NCI-H146 (cell line): ENCODE results near the gene ANGPTL4.
"Not testable (repeated sequence)": the region's sequence is repeated elsewhere in the genome, so short reads cannot be mapped to it uniquely, and the experiment has no call there.

Experiments used
- DNase-seq: peaks from one replicate; lab custom pipeline; 2025; lab: John Stamatoyannopoulos, UW

ANGPTL4 gene

GRCh38 chr19:8334458-8335342 is 29.3 kb upstream of the ANGPTL4 start:
- DNase-seq = peak; percentile 80

GRCh38 chr19:8335343-8336071 is 28.4 kb upstream of the ANGPTL4 start:
- peak; percentile 49 for DNase-seq

GRCh38 chr19:8336072-8336569 is 27.8 kb upstream of the ANGPTL4 start:
- DNase-seq = peak; percentile 27

GRCh38 chr19:8336660-8337059 is 27.3 kb upstream of the ANGPTL4 start:
- DNase-seq = no peak

- DNase-seq = no peak
These were observed 26.2 kb upstream of the ANGPTL4 start for GRCh38 chr19:8337728-8338127.

GRCh38 chr19:8338835-8339234 is 25.1 kb upstream of the ANGPTL4 start:
- no peak for DNase-seq

GRCh38 chr19:8340341-8341096 is 23.4 kb upstream of the ANGPTL4 start:
- no peak for DNase-seq

GRCh38 chr19:8341504-8341903 is 22.5 kb upstream of the ANGPTL4 start:
- not testable (repeated sequence) for DNase-seq

GRCh38 chr19:8342316-8342683 is 21.7 kb upstream of the ANGPTL4 start:
- DNase-seq = no peak

- peak; percentile 89 for DNase-seq
These were observed 21.1 kb upstream of the ANGPTL4 start, which contains the start of gene KANK3 for GRCh38 chr19:8342684-8343482. TSS of gene KANK3 (minus strand) at chr19:8343262. CDS start at chr19:8337828, 5,434 bp downstream.

GRCh38 chr19:8343483-8343844 is 20.5 kb upstream of the ANGPTL4 start:
- DNase-seq = no peak

- DNase-seq = not testable (repeated sequence)
These were observed 14.2 kb upstream of the ANGPTL4 start for GRCh38 chr19:8349629-8350372.

GRCh38 chr19:8352134-8352827 is 11.7 kb upstream of the ANGPTL4 start:
- DNase-seq = no peak

GRCh38 chr19:8352845-8353244 is 11.1 kb upstream of the ANGPTL4 start:
- DNase-seq = not testable (repeated sequence)

- DNase-seq = no peak
These were observed 8.1 kb upstream of the ANGPTL4 start for GRCh38 chr19:8355631-8356402.

- DNase-seq = peak; percentile 21
These were observed 6.9 kb upstream of the ANGPTL4 start for GRCh38 chr19:8357007-8357521.

- DNase-seq = no peak
These were observed 5.0 kb upstream of the ANGPTL4 start for GRCh38 chr19:8358948-8359347.

GRCh38 chr19:8360196-8360595 is 3.8 kb upstream of the ANGPTL4 start:
- no peak for DNase-seq
